VCaP (cell line): ENCODE data around the gene SLC25A44.

ENCODE experiments used
- H3K27ac ChIP-seq: fragments of 450-650 bp; 2 replicates; pipeline ENCODE4 v1.5.1; 2017
- CTCF ChIP-seq: fragments of 450-650 bp; conservative IDR thresholded peaks from 2 replicates; pipeline ENCODE4 v1.5.1; 2017; ENCODE audit warnings: mild to moderate bottlenecking, moderate library complexity

SLC25A44 gene

GRCh38 chr1:156149374-156150332 is 44.3 kb upstream of the SLC25A44 start:
- no peak overlapping the region for H3K27ac ChIP-seq
- TF ChIP-seq CTCF = no peak

- no peak for TF ChIP-seq CTCF
- H3K27ac ChIP-seq = no peak overlapping the region
Observed at GRCh38 chr1:156150333-156151011, 43.4 kb upstream of the SLC25A44 start.

- TF ChIP-seq CTCF = no peak
- no peak overlapping the region for H3K27ac ChIP-seq
Observed at GRCh38 chr1:156151093-156151688, 42.7 kb upstream of the SLC25A44 start.

GRCh38 chr1:156152628-156153027 is 41.3 kb upstream of the SLC25A44 start:
- H3K27ac ChIP-seq = peak overlapping the region; percentile 86

GRCh38 chr1:156153362-156153761 is 40.5 kb upstream of the SLC25A44 start, which contains the start of gene SEMA4A:
Gene SEMA4A, plus strand, starts transcription at chr1:156153585. Its CDS starts 994 bp downstream, at chr1:156154579.
- H3K27ac ChIP-seq = peak within 1 kb of the TSS; percentile 86
- TF ChIP-seq CTCF = no peak

More at GRCh38 chr1:156152628-156153027, 41.3 kb upstream of the SLC25A44 start:
- TF ChIP-seq CTCF = no peak

GRCh38 chr1:156154317-156154749 is 39.6 kb upstream of the SLC25A44 start:
- peak overlapping the region; percentile 86 for H3K27ac ChIP-seq
- TF ChIP-seq CTCF = no peak
